ENCODE data around the gene LIPE. TPM values are rescaled to one million over a fixed set of nuclear protein-coding genes. Genes with fewer than 3 reads are reported as not detected.

LIPE gene
- total and polyA plus RNA-seq, 2 experiments from 2014 or later = 5.8 to 10.9 TPM

DNA sequence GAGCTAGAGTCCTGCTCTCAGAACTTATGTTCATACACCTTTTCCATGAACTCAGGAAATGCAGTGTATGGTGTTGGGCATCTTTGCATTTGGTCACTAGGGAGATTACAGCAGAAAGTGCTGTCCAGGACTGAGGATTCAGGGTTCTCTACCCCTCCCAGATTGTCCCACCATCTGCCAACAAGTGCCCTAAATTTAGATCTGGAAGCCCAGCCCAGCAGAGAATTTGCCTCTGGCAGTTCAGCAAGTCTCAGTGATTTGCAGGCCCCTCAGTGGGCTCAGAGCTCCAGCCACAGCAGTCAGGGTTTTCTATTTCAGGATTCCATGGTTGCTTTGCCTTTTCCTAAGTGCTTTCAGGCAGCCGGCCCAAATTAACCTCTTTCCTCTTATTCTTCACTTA is 60.5 kb downstream of the LIPE start:
- no peaks in the 10 kb centered on the region; the same call in 1 of the 2 replicates for H3K36me3 ChIP-seq (ENCODE audit: insufficient read depth)
- H3K4me3 Mint-ChIP-seq = no peak overlapping the region

More for the DNA sequence above, 60.5 kb downstream of the LIPE start:
- Mint-ChIP-seq H3K36me3 (ENCODE audit: low read depth) (peaks cover 50% of the 10 kb centered on the region), H3K4me1 (peaks cover 49% of the 10 kb centered on the region), H3K27ac (no peak overlapping the region), H3K27me3 (ENCODE audit: insufficient read depth, low read depth, poor library complexity) (peaks cover 16% of the 10 kb centered on the region), H3K9me3 (peaks cover 20% of the 10 kb centered on the region)
- peaks cover 28% of the 10 kb centered on the region for H3K4me1 ChIP-seq (ENCODE audit: insufficient read depth)
- H3K79me2 ChIP-seq (replicated peaks; ENCODE audit: insufficient read depth) = no peaks in the 10 kb centered on the region
- no peak overlapping the region for H3K27ac ChIP-seq (ENCODE audit: low read depth)
- H3K4me2 ChIP-seq = no peak overlapping the region
- no peak for ATAC-seq
- no peak for DNase-seq (ENCODE audit: low spot score)
- H2AFZ ChIP-seq = no peak overlapping the region
- no peaks in the 10 kb centered on the region for H3K27me3 ChIP-seq (ENCODE audit: insufficient read depth)
- H3K9me2 ChIP-seq (ENCODE audit: insufficient read depth) = no peaks in the 10 kb centered on the region
- H4K20me1 ChIP-seq (replicated peaks; ENCODE audit: insufficient read depth) = no peaks in the 10 kb centered on the region
- TF ChIP-seq, protein P1, sequence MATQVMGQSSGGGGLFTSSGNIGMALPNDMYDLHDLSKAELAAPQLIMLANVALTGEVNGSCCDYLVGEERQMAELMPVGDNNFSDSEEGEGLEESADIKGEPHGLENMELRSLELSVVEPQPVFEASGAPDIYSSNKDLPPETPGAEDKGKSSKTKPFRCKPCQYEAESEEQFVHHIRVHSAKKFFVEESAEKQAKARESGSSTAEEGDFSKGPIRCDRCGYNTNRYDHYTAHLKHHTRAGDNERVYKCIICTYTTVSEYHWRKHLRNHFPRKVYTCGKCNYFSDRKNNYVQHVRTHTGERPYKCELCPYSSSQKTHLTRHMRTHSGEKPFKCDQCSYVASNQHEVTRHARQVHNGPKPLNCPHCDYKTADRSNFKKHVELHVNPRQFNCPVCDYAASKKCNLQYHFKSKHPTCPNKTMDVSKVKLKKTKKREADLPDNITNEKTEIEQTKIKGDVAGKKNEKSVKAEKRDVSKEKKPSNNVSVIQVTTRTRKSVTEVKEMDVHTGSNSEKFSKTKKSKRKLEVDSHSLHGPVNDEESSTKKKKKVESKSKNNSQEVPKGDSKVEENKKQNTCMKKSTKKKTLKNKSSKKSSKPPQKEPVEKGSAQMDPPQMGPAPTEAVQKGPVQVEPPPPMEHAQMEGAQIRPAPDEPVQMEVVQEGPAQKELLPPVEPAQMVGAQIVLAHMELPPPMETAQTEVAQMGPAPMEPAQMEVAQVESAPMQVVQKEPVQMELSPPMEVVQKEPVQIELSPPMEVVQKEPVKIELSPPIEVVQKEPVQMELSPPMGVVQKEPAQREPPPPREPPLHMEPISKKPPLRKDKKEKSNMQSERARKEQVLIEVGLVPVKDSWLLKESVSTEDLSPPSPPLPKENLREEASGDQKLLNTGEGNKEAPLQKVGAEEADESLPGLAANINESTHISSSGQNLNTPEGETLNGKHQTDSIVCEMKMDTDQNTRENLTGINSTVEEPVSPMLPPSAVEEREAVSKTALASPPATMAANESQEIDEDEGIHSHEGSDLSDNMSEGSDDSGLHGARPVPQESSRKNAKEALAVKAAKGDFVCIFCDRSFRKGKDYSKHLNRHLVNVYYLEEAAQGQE (IDR thresholded peaks at IDR 0.05; ENCODE audit: unreplicated experiment) = no peak
- no peak for TF ChIP-seq JUNB (IDR thresholded peaks at IDR 0.05; ENCODE audit: unreplicated experiment)
- TF ChIP-seq CREB1 (CRISPR knock-in tag; IDR thresholded peaks at IDR 0.05; ENCODE audit: low read depth) = no peak
- TF ChIP-seq, protein P2, sequence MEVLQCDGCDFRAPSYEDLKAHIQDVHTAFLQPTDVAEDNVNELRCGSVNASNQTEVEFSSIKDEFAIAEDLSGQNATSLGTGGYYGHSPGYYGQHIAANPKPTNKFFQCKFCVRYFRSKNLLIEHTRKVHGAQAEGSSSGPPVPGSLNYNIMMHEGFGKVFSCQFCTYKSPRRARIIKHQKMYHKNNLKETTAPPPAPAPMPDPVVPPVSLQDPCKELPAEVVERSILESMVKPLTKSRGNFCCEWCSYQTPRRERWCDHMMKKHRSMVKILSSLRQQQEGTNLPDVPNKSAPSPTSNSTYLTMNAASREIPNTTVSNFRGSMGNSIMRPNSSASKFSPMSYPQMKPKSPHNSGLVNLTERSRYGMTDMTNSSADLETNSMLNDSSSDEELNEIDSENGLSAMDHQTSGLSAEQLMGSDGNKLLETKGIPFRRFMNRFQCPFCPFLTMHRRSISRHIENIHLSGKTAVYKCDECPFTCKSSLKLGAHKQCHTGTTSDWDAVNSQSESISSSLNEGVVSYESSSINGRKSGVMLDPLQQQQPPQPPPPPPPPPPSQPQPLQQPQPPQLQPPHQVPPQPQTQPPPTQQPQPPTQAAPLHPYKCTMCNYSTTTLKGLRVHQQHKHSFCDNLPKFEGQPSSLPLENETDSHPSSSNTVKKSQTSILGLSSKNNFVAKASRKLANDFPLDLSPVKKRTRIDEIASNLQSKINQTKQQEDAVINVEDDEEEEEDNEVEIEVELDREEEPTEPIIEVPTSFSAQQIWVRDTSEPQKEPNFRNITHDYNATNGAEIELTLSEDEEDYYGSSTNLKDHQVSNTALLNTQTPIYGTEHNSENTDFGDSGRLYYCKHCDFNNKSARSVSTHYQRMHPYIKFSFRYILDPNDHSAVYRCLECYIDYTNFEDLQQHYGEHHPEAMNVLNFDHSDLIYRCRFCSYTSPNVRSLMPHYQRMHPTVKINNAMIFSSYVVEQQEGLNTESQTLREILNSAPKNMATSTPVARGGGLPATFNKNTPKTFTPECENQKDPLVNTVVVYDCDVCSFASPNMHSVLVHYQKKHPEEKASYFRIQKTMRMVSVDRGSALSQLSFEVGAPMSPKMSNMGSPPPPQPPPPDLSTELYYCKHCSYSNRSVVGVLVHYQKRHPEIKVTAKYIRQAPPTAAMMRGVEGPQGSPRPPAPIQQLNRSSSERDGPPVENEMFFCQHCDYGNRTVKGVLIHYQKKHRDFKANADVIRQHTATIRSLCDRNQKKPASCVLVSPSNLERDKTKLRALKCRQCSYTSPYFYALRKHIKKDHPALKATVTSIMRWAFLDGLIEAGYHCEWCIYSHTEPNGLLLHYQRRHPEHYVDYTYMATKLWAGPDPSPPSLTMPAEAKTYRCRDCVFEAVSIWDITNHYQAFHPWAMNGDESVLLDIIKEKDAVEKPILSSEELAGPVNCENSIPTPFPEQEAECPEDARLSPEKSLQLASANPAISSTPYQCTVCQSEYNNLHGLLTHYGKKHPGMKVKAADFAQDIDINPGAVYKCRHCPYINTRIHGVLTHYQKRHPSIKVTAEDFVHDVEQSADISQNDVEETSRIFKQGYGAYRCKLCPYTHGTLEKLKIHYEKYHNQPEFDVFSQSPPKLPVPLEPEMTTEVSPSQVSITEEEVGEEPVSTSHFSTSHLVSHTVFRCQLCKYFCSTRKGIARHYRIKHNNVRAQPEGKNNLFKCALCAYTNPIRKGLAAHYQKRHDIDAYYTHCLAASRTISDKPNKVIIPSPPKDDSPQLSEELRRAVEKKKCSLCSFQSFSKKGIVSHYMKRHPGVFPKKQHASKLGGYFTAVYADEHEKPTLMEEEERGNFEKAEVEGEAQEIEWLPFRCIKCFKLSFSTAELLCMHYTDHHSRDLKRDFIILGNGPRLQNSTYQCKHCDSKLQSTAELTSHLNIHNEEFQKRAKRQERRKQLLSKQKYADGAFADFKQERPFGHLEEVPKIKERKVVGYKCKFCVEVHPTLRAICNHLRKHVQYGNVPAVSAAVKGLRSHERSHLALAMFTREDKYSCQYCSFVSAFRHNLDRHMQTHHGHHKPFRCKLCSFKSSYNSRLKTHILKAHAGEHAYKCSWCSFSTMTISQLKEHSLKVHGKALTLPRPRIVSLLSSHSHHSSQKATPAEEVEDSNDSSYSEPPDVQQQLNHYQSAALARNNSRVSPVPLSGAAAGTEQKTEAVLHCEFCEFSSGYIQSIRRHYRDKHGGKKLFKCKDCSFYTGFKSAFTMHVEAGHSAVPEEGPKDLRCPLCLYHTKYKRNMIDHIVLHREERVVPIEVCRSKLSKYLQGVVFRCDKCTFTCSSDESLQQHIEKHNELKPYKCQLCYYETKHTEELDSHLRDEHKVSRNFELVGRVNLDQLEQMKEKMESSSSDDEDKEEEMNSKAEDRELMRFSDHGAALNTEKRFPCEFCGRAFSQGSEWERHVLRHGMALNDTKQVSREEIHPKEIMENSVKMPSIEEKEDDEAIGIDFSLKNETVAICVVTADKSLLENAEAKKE (CRISPR knock-in tag; IDR thresholded peaks at IDR 0.05) = no peak
- TF ChIP-seq, protein P3, sequence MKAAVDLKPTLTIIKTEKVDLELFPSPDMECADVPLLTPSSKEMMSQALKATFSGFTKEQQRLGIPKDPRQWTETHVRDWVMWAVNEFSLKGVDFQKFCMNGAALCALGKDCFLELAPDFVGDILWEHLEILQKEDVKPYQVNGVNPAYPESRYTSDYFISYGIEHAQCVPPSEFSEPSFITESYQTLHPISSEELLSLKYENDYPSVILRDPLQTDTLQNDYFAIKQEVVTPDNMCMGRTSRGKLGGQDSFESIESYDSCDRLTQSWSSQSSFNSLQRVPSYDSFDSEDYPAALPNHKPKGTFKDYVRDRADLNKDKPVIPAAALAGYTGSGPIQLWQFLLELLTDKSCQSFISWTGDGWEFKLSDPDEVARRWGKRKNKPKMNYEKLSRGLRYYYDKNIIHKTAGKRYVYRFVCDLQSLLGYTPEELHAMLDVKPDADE (IDR thresholded peaks at IDR 0.05) = no peak
- TF ChIP-seq ZNF331 (CRISPR knock-in tag; IDR thresholded peaks at IDR 0.05; ENCODE audit: low read depth) = no peak
- no peak for TF ChIP-seq EZH2phosphoT487 (IDR thresholded peaks at IDR 0.05; ENCODE audit: unreplicated experiment)
- no peak for TF ChIP-seq POLR2AphosphoS5 (IDR thresholded peaks at IDR 0.05; ENCODE audit: low read depth)
- TF ChIP-seq NANOG (IDR thresholded peaks at IDR 0.05; ENCODE audit: borderline replicate concordance) = no peak
- H3F3A ChIP-seq (replicated peaks; ENCODE audit: low read depth) = 0 out of 2 replicates have a peak, but pooled peaks cover 10% of the 10 kb centered on the region
- H3K4me3 ChIP-seq = no peak overlapping the region

Data from GM23338 (cell line).